RWPE2 (cell line): ENCODE measurements around the gene CIB1.

Source experiments
- ATAC-seq: fragments of 200-7000 bp; cut with Tn5 transposase; 3 replicates; pipeline ENCODE4 v1.9.1; 2021; ENCODE audit warnings: low read depth
- DNase-seq: peaks from one replicate; pipeline ENCODE4 v3.0.0-alpha.2; 2020; ENCODE audit warnings: low spot score
- H3K27ac ChIP-seq: fragments of 450-650 bp; 2 replicates; pipeline ENCODE4 v1.5.1; 2017; ENCODE audit warnings: mild to moderate bottlenecking; ENCODE audit not compliant: poor library complexity, severe bottlenecking
- H3K27me3 ChIP-seq: fragments of 250-450 bp; sonication (Bioruptor Pico); 2 replicates; pipeline ENCODE4 v1.5.1; 2021; ENCODE audit warnings: mild to moderate bottlenecking, moderate library complexity; ENCODE audit not compliant: insufficient read depth, poor library complexity, severe bottlenecking
- H3K36me3 ChIP-seq: fragments of 250-450 bp; sonication (Bioruptor Pico); 2 replicates; pipeline ENCODE4 v1.5.1; 2020; ENCODE audit warnings: low read depth, mild to moderate bottlenecking, moderate library complexity
- H3K4me1 ChIP-seq: fragments of 250-450 bp; sonication (Bioruptor Pico); 2 replicates; pipeline ENCODE4 v1.5.1; 2021; ENCODE audit warnings: mild to moderate bottlenecking, moderate library complexity; ENCODE audit not compliant: insufficient read depth, poor library complexity, severe bottlenecking
- H3K4me3 ChIP-seq: fragments of 250-450 bp; sonication (Bioruptor Pico); 2 replicates; pipeline ENCODE4 v1.5.1; 2021; ENCODE audit warnings: mild to moderate bottlenecking, moderate library complexity; ENCODE audit not compliant: severe bottlenecking
- H3K9me3 ChIP-seq: fragments of 250-450 bp; sonication (Bioruptor Pico); 2 replicates; pipeline ENCODE4 v1.5.1; 2021; ENCODE audit warnings: mild to moderate bottlenecking, moderate library complexity; ENCODE audit not compliant: severe bottlenecking
- CTCF ChIP-seq: fragments of 450-650 bp; IDR thresholded peaks from one replicate; pipeline ENCODE4 v1.5.1; 2017; ENCODE audit warnings: mild to moderate bottlenecking, moderate library complexity; ENCODE audit not compliant: poor library complexity, severe bottlenecking

CIB1 gene

GRCh38 chr15:90191794-90192509 lies 41.8 kb downstream of the CIB1 start:
- ATAC-seq (peak; percentile 38), DNase-seq (peak; percentile 89)
- Histone ChIP-seq H3K36me3 (peaks cover 54% of the 10 kb centered on the region), H3K9me3 (no peaks in the 10 kb centered on the region), H3K27ac (peak overlapping the region; percentile 91), H3K27me3 (no peaks in the 10 kb centered on the region), H3K4me1 (peaks cover 56% of the 10 kb centered on the region), H3K4me3 (no peak overlapping the region)
- no peak for TF ChIP-seq CTCF

- DNase-seq (no peak), ATAC-seq (peak; percentile 47)
- H3K9me3 ChIP-seq = no peaks in the 10 kb centered on the region
- H3K27me3 ChIP-seq = no peaks in the 10 kb centered on the region
- H3K27ac ChIP-seq = peak overlapping the region; percentile 91
- H3K36me3 ChIP-seq = peaks cover 52% of the 10 kb centered on the region
- peaks cover 62% of the 10 kb centered on the region for H3K4me1 ChIP-seq
- no peak overlapping the region for H3K4me3 ChIP-seq
- TF ChIP-seq CTCF = no peak
Observed at GRCh38 chr15:90191344-90191687, 42.4 kb downstream of the CIB1 start.

- H3K27ac ChIP-seq = peak overlapping the region; percentile 91
Observed at GRCh38 chr15:90190606-90191343, 43.0 kb downstream of the CIB1 start.

DNA sequence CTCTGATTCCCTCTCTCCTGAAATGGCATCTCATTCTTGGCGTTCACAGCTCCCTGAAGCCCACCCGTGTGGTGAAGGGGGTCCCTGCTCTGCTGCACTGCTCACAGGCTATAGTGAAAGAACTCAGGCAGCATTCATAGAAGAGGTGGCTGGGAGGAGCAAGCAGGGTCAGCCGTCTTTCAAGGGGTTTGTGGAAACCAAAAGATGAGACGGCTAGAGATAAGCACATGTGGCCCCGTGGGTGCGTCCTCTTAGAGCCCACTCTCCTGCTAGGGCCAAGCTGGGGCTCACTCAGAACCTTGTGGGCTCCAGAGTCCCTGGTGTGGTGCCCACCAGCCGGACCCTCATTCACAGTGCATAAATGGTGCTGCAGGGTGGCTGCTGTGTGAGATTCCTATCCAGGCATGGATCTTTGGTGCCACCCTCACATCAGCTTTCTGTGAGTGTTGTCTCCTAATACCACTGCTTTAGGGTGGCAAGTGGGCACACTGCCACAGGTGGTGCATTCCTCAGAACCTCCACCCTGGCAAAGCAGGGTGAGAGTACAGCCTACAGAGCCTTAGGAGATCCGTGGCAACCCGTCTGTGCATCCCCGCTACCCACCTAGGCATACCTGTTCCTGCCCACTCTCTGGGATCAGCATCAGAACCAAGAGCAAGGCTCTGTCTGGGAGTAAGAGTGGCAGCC lies 43.8 kb downstream of the CIB1 start:
- Histone ChIP-seq H3K36me3 (peaks cover 46% of the 10 kb centered on the region), H3K9me3 (no peaks in the 10 kb centered on the region), H3K27me3 (no peaks in the 10 kb centered on the region), H3K4me3 (no peak overlapping the region), H3K27ac (peak overlapping the region; percentile 91), H3K4me1 (peaks cover 66% of the 10 kb centered on the region)
- DNase-seq (no peak), ATAC-seq (no peak)
- TF ChIP-seq CTCF = no peak

More at GRCh38 chr15:90190606-90191343, 43.0 kb downstream of the CIB1 start:
- peak; percentile 98 for DNase-seq
- Histone ChIP-seq H3K36me3 (peaks cover 53% of the 10 kb centered on the region), H3K9me3 (no peaks in the 10 kb centered on the region), H3K4me1 (peaks cover 66% of the 10 kb centered on the region), H3K27me3 (no peaks in the 10 kb centered on the region), H3K4me3 (no peak overlapping the region)
- peak; percentile 92 for ATAC-seq
- TF ChIP-seq CTCF = no peak
